Gastroesophageal sphincter (tissue), 2 donors: ENCODE measurements around the gene TAF3.

ENCODE experiments used
- EP300 ChIP-seq: sonication (generic); formaldehyde crosslinking; IDR thresholded peaks from one replicate; pipeline ENCODE4 v1.6.1; 2017; ENCODE audit warnings: antibody characterized with exemption, mild to moderate bottlenecking
- POLR2A ChIP-seq, 2 donors: fragments of 450-650 bp; IDR thresholded peaks; one replicate each; pipeline ENCODE4 v1.6.1; 2017; ENCODE audit warnings: antibody characterized with exemption in 2 of 2, mild to moderate bottlenecking in 2 of 2, moderate library complexity in 1 of 2

DNA sequence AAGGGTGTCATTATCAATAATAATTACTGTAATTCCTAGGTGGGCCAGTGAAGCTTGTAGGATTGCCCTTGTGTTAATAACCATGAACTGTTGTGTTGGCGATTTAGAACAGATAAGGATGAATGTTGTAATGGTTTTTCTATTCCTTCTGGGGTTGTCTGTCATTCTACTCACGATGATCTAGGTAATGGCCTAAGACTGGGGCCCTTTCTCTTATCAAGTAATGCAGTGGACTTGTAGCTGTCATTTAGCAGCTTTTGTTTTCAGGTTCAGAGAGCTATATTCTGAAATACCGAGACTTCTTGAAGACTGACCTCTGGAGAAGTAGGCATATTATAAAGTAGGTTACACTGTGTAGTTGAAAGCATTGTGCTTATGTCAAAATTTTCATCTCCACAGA lies 110.2 kb downstream of the TAF3 start:
- no peak for TF ChIP-seq POLR2A (IDR thresholded peaks at IDR 0.05)
- TF ChIP-seq EP300, result no peak
